Measurements from ENCODE around the gene KRT85.

DNA sequence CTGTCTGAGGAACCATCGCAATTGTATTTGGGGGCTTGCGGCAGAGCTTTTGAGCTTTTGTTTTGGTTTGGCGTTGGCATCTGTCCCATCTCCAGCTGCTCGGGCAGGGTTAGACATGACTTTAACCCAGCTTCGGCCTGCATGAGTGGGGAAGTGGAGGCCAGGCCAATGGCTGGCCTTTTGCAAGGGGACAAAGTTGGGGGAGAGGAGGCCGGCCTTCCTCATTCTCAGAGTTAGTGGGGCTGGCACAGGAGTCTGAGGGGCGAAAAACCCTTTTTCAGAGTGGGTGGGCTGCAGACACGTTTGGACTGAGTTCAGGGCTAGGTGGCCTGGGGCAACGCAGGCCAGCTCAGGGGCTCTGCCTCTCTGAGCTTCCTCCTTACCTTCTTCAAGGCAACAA is 33.6 kb upstream of the KRT85 start:
- TF ChIP-seq, protein P1, sequence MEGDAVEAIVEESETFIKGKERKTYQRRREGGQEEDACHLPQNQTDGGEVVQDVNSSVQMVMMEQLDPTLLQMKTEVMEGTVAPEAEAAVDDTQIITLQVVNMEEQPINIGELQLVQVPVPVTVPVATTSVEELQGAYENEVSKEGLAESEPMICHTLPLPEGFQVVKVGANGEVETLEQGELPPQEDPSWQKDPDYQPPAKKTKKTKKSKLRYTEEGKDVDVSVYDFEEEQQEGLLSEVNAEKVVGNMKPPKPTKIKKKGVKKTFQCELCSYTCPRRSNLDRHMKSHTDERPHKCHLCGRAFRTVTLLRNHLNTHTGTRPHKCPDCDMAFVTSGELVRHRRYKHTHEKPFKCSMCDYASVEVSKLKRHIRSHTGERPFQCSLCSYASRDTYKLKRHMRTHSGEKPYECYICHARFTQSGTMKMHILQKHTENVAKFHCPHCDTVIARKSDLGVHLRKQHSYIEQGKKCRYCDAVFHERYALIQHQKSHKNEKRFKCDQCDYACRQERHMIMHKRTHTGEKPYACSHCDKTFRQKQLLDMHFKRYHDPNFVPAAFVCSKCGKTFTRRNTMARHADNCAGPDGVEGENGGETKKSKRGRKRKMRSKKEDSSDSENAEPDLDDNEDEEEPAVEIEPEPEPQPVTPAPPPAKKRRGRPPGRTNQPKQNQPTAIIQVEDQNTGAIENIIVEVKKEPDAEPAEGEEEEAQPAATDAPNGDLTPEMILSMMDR (conservative IDR thresholded peaks at IDR 0.05; ENCODE audit: low read depth, low read length), result no peak
- TF ChIP-seq POLR2A (IDR thresholded peaks at IDR 0.05; ENCODE audit: low read depth, low read length) (no peak), BHLHE40 (IDR thresholded peaks at IDR 0.05; ENCODE audit: low read depth, low read length) (no peak), FOS (IDR thresholded peaks at IDR 0.05; ENCODE audit: low read depth, low read length) (no peak), RAD21 (IDR thresholded peaks at IDR 0.05; ENCODE audit: low read length) (no peak)
- TF ChIP-seq, protein P2, sequence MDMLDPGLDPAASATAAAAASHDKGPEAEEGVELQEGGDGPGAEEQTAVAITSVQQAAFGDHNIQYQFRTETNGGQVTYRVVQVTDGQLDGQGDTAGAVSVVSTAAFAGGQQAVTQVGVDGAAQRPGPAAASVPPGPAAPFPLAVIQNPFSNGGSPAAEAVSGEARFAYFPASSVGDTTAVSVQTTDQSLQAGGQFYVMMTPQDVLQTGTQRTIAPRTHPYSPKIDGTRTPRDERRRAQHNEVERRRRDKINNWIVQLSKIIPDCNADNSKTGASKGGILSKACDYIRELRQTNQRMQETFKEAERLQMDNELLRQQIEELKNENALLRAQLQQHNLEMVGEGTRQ (IDR thresholded peaks at IDR 0.05; ENCODE audit: low read depth, low read length), result no peak
